Effector memory CD4-positive, alpha-beta T cell (primary cell): ENCODE results near the gene YPEL2.

Source experiments
- DNase-seq, 3 donors: peaks; one replicate each; pipeline ENCODE4 v3.0.0-alpha.2; 2020
- H3K27ac ChIP-seq: 2 replicates; pipeline ENCODE4 v1.7.0; 2013; ENCODE audit warnings: mild to moderate bottlenecking, low read length, moderate library complexity; ENCODE audit not compliant: insufficient read depth, poor library complexity, severe bottlenecking
- H3K27me3 ChIP-seq: replicated peaks from 2 replicates; pipeline ENCODE4 v1.7.0; 2013; ENCODE audit warnings: mild to moderate bottlenecking, low read length; ENCODE audit not compliant: insufficient read depth, control insufficient read depth, poor library complexity, severe bottlenecking
- H3K36me3 ChIP-seq: 2 replicates; pipeline ENCODE4 v1.7.0; 2013; ENCODE audit warnings: mild to moderate bottlenecking, low read length, moderate library complexity; ENCODE audit not compliant: control insufficient read depth, insufficient read depth
- H3K4me1 ChIP-seq: 2 replicates; pipeline ENCODE4 v1.7.0; 2013; ENCODE audit warnings: low read length, mild to moderate bottlenecking; ENCODE audit not compliant: control insufficient read depth, insufficient read depth, poor library complexity, severe bottlenecking
- H3K4me3 ChIP-seq: 2 replicates; pipeline ENCODE4 v1.7.0; 2013; ENCODE audit warnings: low read length, low read depth, mild to moderate bottlenecking; ENCODE audit not compliant: insufficient read depth, poor library complexity, severe bottlenecking
- H3K9me3 ChIP-seq: 2 replicates; pipeline ENCODE4 v1.7.0; 2013; ENCODE audit warnings: mild to moderate bottlenecking, low read length, moderate library complexity; ENCODE audit not compliant: control insufficient read depth

YPEL2 gene

DNA sequence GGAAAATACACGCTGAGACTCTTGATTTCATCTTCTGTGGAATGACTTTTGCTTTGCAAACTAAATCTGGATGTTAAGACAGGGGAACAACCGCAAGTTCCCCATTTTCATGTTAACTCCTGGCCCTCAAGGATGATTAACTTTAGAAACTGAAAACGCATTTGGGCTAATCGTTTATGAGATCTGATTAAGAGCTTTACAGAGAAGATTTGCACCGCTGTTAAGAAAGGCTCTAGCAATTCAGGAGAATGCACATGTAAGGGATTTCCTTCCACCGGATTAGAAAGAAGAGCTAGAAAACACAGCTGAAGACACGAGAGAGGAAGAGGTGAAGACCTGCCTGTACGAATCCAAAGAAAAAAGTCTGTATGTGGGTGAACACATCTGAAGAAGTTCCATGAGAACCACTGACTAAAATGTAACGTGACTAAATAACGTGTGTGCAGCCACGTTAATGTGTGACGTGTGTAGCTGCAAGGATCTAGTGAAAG, 106.4 kb downstream of the YPEL2 start:
- Histone ChIP-seq H3K4me3 (no peak overlapping the region), H3K27ac (no peak overlapping the region), H3K36me3 (no peaks in the 10 kb centered on the region), H3K4me1 (peaks cover 7% of the 10 kb centered on the region), H3K27me3 (no peaks in the 10 kb centered on the region), H3K9me3 (no peaks in the 10 kb centered on the region)
- no peak for DNase-seq

DNA sequence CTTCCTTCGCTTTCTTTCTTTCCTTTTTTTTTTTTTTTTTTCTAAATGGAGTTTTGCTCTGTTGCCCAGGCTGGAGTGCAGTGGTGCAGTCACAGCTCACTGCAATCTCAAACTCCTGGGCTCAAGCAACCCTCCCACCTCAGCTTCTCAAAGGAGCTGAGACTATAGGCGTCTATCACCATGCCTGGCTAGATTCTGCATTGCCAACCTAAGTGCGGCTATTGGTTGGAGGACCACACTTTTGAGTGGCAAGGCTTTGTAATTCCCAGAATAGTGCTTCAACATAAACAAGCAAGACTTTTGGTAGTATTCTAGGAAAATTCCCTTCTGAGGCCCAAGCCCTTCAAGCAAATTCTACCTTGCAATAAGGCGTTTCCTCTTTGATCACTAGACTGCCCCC, 107.8 kb downstream of the YPEL2 start:
- Histone ChIP-seq H3K27ac (no peak overlapping the region), H3K27me3 (no peaks in the 10 kb centered on the region), H3K4me1 (peaks cover 7% of the 10 kb centered on the region), H3K4me3 (no peak overlapping the region), H3K36me3 (no peaks in the 10 kb centered on the region), H3K9me3 (no peaks in the 10 kb centered on the region)
- no peak for DNase-seq

DNA sequence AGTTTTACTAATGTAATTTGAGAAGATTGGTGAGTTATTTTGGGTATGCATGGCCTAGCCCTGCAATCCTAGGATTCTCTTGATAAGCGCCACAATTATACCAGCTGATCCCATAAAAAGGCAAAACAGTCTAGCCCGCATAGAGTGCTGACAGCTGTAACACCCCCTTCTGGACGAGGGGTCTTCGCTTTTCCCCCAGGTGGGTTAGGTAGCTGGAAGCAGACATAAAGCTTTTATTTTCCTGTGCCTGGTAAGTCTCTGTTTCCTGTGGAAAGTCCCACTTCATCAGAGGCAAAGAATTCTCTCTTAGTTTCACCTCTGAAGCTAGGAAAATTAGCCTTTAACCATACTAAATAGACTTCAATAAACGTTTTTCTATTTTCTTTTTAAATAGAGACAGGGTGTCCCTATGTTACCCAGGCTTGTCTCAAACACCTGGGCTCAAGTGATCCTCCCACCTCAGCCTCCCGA, 108.3 kb downstream of the YPEL2 start:
- H3K4me1 ChIP-seq = peaks cover 7% of the 10 kb centered on the region
- DNase-seq = no peak
- no peak overlapping the region for H3K27ac ChIP-seq
- no peaks in the 10 kb centered on the region for H3K9me3 ChIP-seq
- H3K4me3 ChIP-seq = no peak overlapping the region
- no peaks in the 10 kb centered on the region for H3K27me3 ChIP-seq
- H3K36me3 ChIP-seq = no peaks in the 10 kb centered on the region

DNA sequence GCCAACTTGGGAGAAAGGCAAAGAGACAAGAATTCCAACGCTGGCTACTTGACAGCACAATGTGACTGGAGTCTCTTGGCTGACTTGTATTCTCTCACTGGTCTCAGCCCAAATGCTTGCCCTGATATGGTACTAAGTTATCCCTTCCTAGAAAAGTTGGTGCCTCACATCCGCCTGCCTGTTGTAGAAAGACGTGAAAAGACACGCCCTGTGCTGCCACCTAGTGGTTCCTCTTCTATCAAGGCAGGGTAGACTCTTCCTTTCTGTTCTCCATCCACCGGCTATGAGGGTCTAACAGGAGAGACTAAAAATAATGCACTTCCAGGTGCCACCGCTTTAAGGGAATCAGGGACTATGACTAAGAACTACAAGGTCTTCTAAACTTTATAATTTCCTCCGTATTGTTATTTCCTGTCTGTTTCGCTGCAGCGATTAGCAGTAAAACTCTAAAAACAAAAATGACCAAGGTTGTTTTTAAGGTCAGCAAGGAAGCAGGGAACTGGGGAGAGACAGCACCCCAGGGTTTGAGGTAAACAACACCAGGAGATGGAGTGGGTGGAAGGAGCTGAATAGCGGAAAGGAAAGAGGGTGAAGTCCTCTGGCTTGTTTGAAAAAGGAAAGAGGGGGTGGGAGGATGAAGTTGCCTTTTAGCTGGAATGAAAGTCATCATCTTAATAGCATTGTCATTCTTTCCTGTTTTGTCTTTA, 109.5 kb downstream of the YPEL2 start:
- Histone ChIP-seq H3K9me3 (no peaks in the 10 kb centered on the region), H3K27me3 (no peaks in the 10 kb centered on the region), H3K4me3 (no peak overlapping the region), H3K4me1 (peaks cover 7% of the 10 kb centered on the region), H3K27ac (no peak overlapping the region), H3K36me3 (no peaks in the 10 kb centered on the region)
- peak; percentile 58 to 76 (median 62) for DNase-seq

DNA sequence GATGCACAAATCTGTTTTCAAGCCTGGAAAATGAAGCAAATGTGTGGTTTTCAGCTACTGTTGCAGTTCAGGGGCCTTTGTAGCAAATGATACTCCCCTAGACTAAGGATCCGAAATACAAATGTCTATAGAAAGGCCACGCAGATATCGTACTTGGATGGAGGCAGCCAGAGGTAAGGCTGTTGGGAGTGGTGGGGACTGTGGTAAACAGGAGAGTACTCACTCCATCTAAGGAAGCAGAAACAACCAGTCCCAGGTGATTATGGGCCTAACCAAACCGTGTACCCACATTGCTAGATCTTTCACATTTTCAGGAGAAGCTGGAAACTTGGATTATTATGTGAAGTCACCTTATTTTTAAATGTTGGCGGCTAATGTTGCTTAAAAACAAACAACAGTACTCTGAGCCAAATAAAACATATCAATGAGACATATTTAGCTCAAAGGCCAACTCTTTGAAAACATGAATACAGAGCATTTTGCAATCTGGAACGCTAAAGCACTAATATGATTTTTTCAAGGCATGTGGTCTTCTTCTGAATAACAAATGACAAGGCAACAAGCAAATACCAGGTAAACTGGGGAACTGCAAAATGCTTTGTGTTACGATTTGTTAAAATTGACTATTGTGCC, 110.1 kb downstream of the YPEL2 start:
- Histone ChIP-seq H3K36me3 (no peaks in the 10 kb centered on the region), H3K4me3 (no peak overlapping the region), H3K9me3 (no peaks in the 10 kb centered on the region), H3K27ac (no peak overlapping the region), H3K4me1 (peaks cover 7% of the 10 kb centered on the region), H3K27me3 (no peaks in the 10 kb centered on the region)
- DNase-seq = no peak

DNA sequence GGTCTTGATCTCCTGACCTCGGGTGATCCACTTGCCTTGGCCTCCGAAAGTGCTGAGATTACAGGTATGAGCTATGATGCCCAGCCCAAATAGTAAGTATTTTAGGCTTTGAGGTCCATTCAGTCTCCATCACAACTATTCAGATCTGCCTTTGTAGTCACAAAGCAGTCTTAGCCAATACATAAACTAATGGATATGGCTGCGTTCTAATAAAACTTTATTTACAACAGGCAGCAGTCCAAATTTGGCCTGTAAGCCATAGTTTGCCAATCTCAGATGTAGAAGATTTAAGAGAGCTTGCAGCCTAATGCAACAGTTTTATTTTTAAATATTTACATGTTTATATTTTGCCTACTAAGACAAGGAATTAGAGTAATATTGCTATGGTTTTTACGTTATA, 111.7 kb downstream of the YPEL2 start:
- DNase-seq = no peak
- H3K27me3 ChIP-seq = no peaks in the 10 kb centered on the region
- no peak overlapping the region for H3K27ac ChIP-seq
- no peaks in the 10 kb centered on the region for H3K9me3 ChIP-seq
- no peak overlapping the region for H3K4me3 ChIP-seq
- H3K4me1 ChIP-seq = peaks cover 7% of the 10 kb centered on the region
- no peaks in the 10 kb centered on the region for H3K36me3 ChIP-seq
